HepG2 (cell line): Measurements from ENCODE around the gene PARP6. TPM values are rescaled to one million over a fixed set of nuclear protein-coding genes. Genes with fewer than 3 reads are reported as not detected.

Source experiments
- ARHGAP35 ChIP-seq: sonication (generic); formaldehyde crosslinking; IDR thresholded peaks from 2 replicates; pipeline ENCODE4 v1.9.0; 2022; ENCODE audit warnings: mild to moderate bottlenecking, inconsistent platforms, moderate library complexity, missing genetic modification reagents, borderline replicate concordance
- CENPT ChIP-seq: sonication (generic); formaldehyde crosslinking; IDR thresholded peaks from 2 replicates; pipeline ENCODE4 v1.8.0; 2022; ENCODE audit warnings: low read depth, mild to moderate bottlenecking, moderate library complexity, missing genetic modification reagents
- ESRRA ChIP-seq: sonication (generic); formaldehyde crosslinking; IDR thresholded peaks from 2 replicates; pipeline ENCODE4 v1.5.1; 2020; ENCODE audit warnings: mild to moderate bottlenecking, low read depth, missing genetic modification reagents
- PHB2 ChIP-seq: fragments of 450-650 bp; IDR thresholded peaks from 2 replicates; pipeline ENCODE4 v1.6.1; 2018; ENCODE audit not compliant: partially characterized antibody
- RFXAP ChIP-seq: sonication (generic); formaldehyde crosslinking; IDR thresholded peaks from 2 replicates; pipeline ENCODE4 v1.4.0; 2020; ENCODE audit warnings: missing genetic modification reagents, borderline replicate concordance
- SAP130 ChIP-seq: IDR thresholded peaks from 2 replicates; pipeline ENCODE4 v1.6.1; 2016; ENCODE audit warnings: low read depth
- ZC3H4 ChIP-seq: sonication (generic); formaldehyde crosslinking; IDR thresholded peaks from 2 replicates; pipeline ENCODE4 v1.4.0; 2020; ENCODE audit warnings: missing genetic modification reagents, borderline replicate concordance
- ZFX ChIP-seq: sonication (generic); formaldehyde crosslinking; IDR thresholded peaks from 2 replicates; pipeline ENCODE4 v1.4.0; 2020; ENCODE audit warnings: mild to moderate bottlenecking, low read depth, missing genetic modification reagents, moderate library complexity
- ZNF260 ChIP-seq: sonication (generic); formaldehyde crosslinking; IDR thresholded peaks from 2 replicates; pipeline ENCODE4 v1.4.0; 2020; ENCODE audit warnings: missing genetic modification reagents, low read depth, mild to moderate bottlenecking, borderline replicate concordance
- ZNF263 ChIP-seq: sonication (generic); formaldehyde crosslinking; IDR thresholded peaks from 2 replicates; pipeline ENCODE4 v1.4.0; 2020; ENCODE audit warnings: missing genetic modification reagents
- ZNF574 ChIP-seq: sonication (generic); formaldehyde crosslinking; IDR thresholded peaks from 2 replicates; pipeline ENCODE4 v1.4.0; 2020; ENCODE audit warnings: missing genetic modification reagents
- ZNF577 ChIP-seq: sonication (generic); formaldehyde crosslinking; IDR thresholded peaks from 2 replicates; pipeline ENCODE4 v1.4.0; 2020; ENCODE audit warnings: mild to moderate bottlenecking, low read depth, missing genetic modification reagents, borderline replicate concordance
- ZNF790 ChIP-seq: sonication (generic); formaldehyde crosslinking; IDR thresholded peaks from 2 replicates; pipeline ENCODE4 v1.8.0; 2022; ENCODE audit warnings: missing genetic modification reagents, mild to moderate bottlenecking, borderline replicate concordance
- polyA plus RNA-seq, 8 experiments: library from polyadenylated mRNA; depleted of rRNA in 3 of 8; stranded (reverse) in 7 of 8; unstranded in 1 of 8; fragments of >200 nt; fragmentation: Illumina TruSeq in 4 of 8; extraction: Trizol in 4 of 8; gene quantifications; 2 replicates each; pipeline versions ENCODE4 v1.2.1 to v1.2.3, GENCODE V29; 2011 to 2016; ENCODE audit warnings: low read depth in 4 of 8, missing spikeins in 1 of 8, mixed read lengths in 1 of 8; ENCODE audit not compliant: insufficient read depth in 1 of 8
- total RNA-seq, 5 experiments: library from RNA; depleted of rRNA; stranded (reverse); fragments of >200 nt; fragmentation: Illumina TruSeq; extraction: Trizol; gene quantifications; 2 replicates each; pipeline ENCODE4 v1.2.3, GENCODE V29; 2016; ENCODE audit warnings: low read depth in 1 of 5
- TF ChIP-seq, protein P1 (sequence below): sonication (generic); formaldehyde crosslinking; IDR thresholded peaks from 2 replicates; pipeline ENCODE4 v1.8.1; 2023; ENCODE audit warnings: mild to moderate bottlenecking, moderate library complexity, missing genetic modification reagents
- TF ChIP-seq, protein P2 (sequence below): sonication (generic); formaldehyde crosslinking; IDR thresholded peaks from 2 replicates; pipeline ENCODE4 v1.8.0; 2022; ENCODE audit warnings: mild to moderate bottlenecking, missing genetic modification reagents, moderate library complexity
- TF ChIP-seq, protein P3 (sequence below), 2 experiments: sonication (generic) in 1 of 2; formaldehyde crosslinking in 1 of 2; IDR thresholded peaks; 2 replicates each; pipeline versions ENCODE4 v1.4.0 to v1.6.1; 2016 to 2020; ENCODE audit warnings: borderline replicate concordance in 1 of 2, low read depth in 1 of 2, mild to moderate bottlenecking in 1 of 2, missing genetic modification reagents in 1 of 2
- TF ChIP-seq, protein P4 (sequence below): IDR thresholded peaks from 2 replicates; pipeline ENCODE4 v1.6.1; 2012; ENCODE audit warnings: low read length, improper control_type of control experiment

Gene PARP6
- total and polyA plus RNA-seq, 2 of the 13 experiments (the other 11 are each of a cell fraction or from before 2014, with no cell fraction given) = 0.22 to 0.87 TPM

DNA sequence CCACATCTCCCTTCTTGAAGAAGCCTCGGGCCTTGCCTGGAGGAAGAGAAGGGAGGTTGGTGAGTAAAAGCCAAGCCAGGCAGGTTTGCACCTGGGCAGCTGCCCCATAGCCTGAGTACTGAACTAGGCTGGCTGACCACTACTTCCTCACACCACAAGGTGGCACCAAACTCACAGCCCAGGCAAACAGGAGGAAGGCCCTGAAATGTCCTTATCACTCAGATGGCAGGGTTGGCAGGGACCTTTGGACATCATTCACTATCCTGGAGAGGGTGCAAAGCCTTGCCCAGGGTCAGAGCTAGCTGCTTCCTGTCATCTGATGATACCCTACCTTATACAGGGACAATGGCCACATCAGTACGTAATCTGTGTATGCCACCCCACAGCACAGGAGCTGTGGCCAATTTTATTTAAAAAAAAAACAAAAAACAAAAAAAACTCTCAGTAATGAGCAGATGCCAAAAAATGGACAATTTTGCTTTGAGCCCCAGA is 72.6 kb downstream of the PARP6 start (continued):
- TF ChIP-seq ZNF574 (CRISPR knock-in tag) (peak; percentile 11; the same call in 1 of the 2 replicates), ZNF263 (CRISPR knock-in tag) (no peak), ZC3H4 (no peak), ZNF790 (no peak), PHB2 (no peak), ZNF260 (CRISPR knock-in tag) (no peak), CENPT (CRISPR knock-in tag) (no peak), ZFX (peak; percentile 61), ARHGAP35 (CRISPR knock-in tag) (no peak), RFXAP (CRISPR knock-in tag) (no peak), ESRRA (CRISPR knock-in tag) (no peak), SAP130 (CRISPR knock-in tag) (peak; percentile 44), ZNF577 (CRISPR knock-in tag) (no peak)
- TF ChIP-seq, protein P1, sequence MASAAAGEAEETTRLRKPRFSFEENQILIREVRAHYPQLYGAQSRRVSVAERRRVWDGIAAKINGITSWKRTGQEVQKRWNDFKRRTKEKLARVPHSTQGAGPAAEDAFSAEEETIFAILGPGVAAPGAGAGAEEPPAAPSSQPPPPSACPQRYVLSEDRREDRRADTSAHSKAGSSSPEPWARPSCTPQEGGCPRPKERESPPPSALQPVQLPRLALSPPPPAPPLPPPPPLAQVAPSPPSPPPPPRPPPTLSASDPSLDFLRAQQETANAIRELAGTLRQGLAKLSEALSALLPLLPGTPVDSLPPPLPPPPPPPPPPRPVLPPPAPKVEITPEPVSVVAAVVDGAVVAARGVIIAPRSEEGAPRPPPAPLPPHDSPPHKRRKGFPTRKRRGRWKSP (CRISPR knock-in tag) = no peak
- TF ChIP-seq, protein P2, sequence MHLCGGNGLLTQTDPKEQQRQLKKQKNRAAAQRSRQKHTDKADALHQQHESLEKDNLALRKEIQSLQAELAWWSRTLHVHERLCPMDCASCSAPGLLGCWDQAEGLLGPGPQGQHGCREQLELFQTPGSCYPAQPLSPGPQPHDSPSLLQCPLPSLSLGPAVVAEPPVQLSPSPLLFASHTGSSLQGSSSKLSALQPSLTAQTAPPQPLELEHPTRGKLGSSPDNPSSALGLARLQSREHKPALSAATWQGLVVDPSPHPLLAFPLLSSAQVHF (CRISPR knock-in tag) = no peak
- TF ChIP-seq, protein P3, sequence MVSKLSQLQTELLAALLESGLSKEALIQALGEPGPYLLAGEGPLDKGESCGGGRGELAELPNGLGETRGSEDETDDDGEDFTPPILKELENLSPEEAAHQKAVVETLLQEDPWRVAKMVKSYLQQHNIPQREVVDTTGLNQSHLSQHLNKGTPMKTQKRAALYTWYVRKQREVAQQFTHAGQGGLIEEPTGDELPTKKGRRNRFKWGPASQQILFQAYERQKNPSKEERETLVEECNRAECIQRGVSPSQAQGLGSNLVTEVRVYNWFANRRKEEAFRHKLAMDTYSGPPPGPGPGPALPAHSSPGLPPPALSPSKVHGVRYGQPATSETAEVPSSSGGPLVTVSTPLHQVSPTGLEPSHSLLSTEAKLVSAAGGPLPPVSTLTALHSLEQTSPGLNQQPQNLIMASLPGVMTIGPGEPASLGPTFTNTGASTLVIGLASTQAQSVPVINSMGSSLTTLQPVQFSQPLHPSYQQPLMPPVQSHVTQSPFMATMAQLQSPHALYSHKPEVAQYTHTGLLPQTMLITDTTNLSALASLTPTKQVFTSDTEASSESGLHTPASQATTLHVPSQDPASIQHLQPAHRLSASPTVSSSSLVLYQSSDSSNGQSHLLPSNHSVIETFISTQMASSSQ (IDR thresholded peaks at IDR 0.05; ENCODE audit: low read depth) = no peak
- TF ChIP-seq, protein P3 (CRISPR knock-in tag; IDR thresholded peaks at IDR 0.05; ENCODE audit: borderline replicate concordance) = no peak
- TF ChIP-seq, protein P4, sequence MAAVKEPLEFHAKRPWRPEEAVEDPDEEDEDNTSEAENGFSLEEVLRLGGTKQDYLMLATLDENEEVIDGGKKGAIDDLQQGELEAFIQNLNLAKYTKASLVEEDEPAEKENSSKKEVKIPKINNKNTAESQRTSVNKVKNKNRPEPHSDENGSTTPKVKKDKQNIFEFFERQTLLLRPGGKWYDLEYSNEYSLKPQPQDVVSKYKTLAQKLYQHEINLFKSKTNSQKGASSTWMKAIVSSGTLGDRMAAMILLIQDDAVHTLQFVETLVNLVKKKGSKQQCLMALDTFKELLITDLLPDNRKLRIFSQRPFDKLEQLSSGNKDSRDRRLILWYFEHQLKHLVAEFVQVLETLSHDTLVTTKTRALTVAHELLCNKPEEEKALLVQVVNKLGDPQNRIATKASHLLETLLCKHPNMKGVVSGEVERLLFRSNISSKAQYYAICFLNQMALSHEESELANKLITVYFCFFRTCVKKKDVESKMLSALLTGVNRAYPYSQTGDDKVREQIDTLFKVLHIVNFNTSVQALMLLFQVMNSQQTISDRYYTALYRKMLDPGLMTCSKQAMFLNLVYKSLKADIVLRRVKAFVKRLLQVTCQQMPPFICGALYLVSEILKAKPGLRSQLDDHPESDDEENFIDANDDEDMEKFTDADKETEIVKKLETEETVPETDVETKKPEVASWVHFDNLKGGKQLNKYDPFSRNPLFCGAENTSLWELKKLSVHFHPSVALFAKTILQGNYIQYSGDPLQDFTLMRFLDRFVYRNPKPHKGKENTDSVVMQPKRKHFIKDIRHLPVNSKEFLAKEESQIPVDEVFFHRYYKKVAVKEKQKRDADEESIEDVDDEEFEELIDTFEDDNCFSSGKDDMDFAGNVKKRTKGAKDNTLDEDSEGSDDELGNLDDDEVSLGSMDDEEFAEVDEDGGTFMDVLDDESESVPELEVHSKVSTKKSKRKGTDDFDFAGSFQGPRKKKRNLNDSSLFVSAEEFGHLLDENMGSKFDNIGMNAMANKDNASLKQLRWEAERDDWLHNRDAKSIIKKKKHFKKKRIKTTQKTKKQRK = no peak
